A549 treated with Mapracorat at 1 μM for 4 hours (cell line): ENCODE results near the gene BORA. TPM values are rescaled to one million over a fixed set of nuclear protein-coding genes. Genes with fewer than 3 reads are reported as not detected.

Source experiments
- total RNA-seq: library from RNA; stranded (reverse); fragments of 200-300 nt; extraction: Qiagen RNA extraction; gene quantifications from 5 replicates; pipeline ENCODE4 v1.2.3, GENCODE V29; 2022

BORA gene
- 6.8 to 9.2 TPM (median 7.6 TPM) in 5 replicates for total RNA-seq

DNA sequence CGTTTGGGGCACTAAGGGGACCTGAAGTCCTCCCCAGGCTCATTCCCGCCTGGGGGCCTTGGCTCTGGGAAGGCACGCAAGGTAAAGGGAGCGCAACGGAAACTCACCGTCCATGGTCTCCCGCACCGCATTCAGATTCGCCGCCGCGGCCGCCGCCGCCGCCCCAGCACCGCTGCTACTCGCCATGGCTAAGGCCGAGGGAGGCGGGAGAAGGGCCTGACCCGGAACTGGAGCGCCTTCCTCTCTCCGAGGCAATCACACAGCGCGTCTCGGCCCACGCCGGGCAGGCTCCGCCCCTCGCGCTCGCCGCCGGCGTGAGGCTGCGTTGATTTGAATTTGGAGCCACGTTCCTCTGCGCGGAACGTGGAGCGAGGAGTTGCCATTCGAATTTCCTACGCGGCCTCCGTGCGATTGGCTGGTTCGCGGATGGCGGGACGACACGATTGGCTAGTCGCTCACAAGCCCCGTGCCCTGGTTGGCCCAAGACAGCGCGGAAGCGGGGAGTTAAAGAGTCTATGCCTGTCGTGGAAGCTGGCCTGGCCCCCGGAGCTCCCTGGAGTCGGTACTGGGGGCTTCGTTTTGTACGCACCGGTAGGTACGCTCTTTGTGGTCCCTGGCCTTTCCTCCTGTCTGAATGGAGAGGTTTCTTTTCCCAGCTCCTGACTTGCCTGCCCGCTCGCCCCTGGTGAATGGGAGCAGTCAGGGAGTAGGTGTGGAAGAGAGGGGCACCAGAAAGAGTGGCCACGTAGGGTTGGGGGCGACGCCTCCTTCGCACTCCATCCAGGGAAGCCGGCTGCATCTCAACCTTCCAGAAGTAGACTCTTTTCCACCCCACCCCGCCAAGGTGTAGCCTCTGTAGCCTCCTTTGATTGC, at the start of gene BORA, which contains the start of gene MZT1:
Gene BORA (plus strand): TSS at position 507 of the 873 bp plus-strand sequence. CDS start 1,018 bp downstream, outside the sequence.
Gene MZT1 (minus strand): TSS at position 213 of the 873 bp plus-strand sequence. CDS start 27 bp downstream, at position 186.

DNA sequence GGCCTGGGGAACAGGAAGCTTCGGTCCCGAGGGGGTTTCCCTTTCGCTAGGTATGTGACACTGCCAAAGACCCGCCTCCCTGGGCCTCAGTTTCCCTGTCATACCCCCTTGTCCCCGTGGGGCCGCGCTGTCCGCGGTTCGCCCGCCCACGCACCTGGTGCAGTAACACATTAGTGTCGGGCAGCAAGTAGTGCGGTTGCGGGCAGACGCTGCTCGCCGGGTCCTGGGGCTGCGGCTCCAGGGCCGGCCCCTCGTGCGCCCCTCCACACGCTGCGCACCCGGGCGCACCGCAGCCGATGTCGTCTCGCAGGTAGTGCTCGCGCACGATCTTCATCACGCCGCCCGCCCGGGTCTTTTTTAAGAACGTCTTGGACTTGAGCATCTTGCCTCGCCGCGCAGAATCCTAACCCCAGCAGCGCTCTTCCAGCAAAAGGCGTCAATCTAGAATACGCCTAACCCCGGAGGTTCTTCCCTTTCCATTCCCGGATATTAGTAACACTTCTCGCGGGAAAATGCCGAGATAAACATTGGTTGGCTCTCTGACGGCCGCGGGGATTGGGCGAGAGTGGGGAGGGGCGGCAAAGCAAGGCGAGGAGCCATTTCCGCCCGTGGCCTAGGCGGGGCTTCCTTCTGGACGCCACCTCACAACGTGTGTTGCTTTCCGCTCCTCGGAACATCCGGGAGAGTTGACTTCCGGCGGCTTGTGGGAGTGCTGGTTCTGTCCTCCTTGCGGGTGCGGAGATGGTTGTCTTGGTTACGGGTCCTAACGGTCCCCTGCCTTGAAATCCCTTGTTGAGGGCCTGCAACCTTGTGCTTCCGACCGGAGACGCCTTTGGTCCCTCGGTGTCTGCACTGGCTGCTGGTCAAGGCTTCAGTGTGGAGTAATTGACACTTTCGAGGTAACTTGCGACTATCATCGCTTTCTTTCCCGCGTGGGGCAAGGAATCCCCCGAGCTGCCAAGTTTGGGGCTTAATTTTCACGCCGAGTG, 54.0 kb downstream of the BORA start, which contains the start of the genes DIS3 and PIBF1:
Gene DIS3 (minus strand): TSS at position 450 of the 989 bp plus-strand sequence. CDS start 68 bp downstream, at position 382.
Gene PIBF1 (plus strand): TSS at position 683 of the 989 bp plus-strand sequence. CDS start 1,337 bp downstream, outside the sequence.

Other genes starting within 250 kb of the BORA start
- gene MZT1, start 294 bp upstream of the BORA start, total RNA-seq: 8.8 to 12.6 TPM (median 10.8 TPM) in 5 replicates
- gene DIS3, start 54.0 kb downstream of the BORA start, total RNA-seq: 18.2 to 20.8 TPM (median 18.7 TPM) in 5 replicates
- gene PIBF1, start 54.2 kb downstream of the BORA start, total RNA-seq: 3.8 to 7.8 TPM (median 4.2 TPM) in 5 replicates